ENCODE results near the gene SHMT2. TPM values are rescaled to one million over a fixed set of nuclear protein-coding genes. Genes with fewer than 3 reads are reported as not detected.

SHMT2 gene
- total RNA-seq, 1 donor from 2014 or later, result 268 TPM

DNA sequence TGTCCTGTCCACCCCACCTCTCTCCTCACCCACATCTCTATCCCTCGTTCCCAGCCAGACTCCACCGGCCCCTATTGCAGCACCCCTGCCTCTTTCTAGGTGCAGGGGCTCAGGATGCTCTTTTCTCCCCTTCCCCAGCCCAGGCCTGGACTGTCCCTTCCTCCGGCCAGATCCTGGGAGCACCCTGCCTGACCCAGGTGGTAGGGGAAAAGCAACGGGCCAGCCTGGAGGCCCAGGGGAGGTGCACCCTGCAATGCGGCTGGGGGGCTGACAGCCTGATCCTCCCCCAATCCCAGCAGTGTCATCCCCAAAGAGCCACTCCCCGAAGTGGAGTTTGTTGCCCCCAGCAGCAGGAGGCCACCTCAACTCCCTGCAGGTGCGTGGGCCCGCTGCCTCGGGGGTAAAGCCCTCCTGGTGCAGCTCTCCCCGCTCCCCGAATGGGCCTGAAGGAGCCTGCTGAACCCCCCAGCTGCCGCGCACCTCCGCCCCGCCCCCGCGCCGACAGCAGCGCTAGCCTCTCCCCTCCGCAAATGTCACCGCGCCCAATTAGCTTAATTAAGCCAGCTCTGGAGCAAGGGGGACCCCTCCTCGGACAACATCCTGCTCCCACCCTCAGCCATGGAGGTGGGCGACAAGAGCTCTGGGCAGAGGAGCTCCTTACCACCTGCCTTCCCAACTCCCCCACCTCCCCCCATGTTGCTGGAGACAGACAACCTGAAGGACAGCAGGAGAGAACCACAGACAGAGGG is 8.2 kb upstream of the SHMT2 start:
- peaks cover 69% of the 10 kb centered on the region for H3K4me1 Mint-ChIP-seq
- POLR2A ChIA-PET, result interaction anchor here (1.1 to 10.6 kb wide), 2 partner anchors 8 to 18 kb away, joined by 4 to 268 read pairs; partner anchors contain the start of gene SHMT2
- intact Hi-C loops (cut with micrococcal nuclease), result loop anchor here (10.0 kb wide), 1 partner anchor 403 kb away; no protein-coding TSS in a partner anchor

GRCh38 chr12:57222286-57223190 is 7.0 kb upstream of the SHMT2 start:
- no peak for TF ChIP-seq CTCF (IDR thresholded peaks at IDR 0.05)
- Mint-ChIP-seq H3K4me1 (peaks cover 74% of the 10 kb centered on the region), H3K4me3 (no peak overlapping the region), H3K9me3 (no peaks in the 10 kb centered on the region), H3K27me3 (peaks cover 47% of the 10 kb centered on the region), H3K36me3 (ENCODE audit: low read depth) (no peaks in the 10 kb centered on the region), H3K27ac (no peak overlapping the region)
- ATAC-seq (ENCODE audit: low read depth), result no peak
- DNase-seq, result no peak
- POLR2A ChIA-PET, result interaction anchor here (1.1 to 10.6 kb wide), 2 partner anchors 7 to 17 kb away, joined by 4 to 268 read pairs; partner anchors contain the start of gene SHMT2
- intact Hi-C loops (cut with micrococcal nuclease), result loop anchor here (10.0 kb wide), 1 partner anchor 402 kb away; no protein-coding TSS in a partner anchor
- CTCF ChIA-PET, result interaction anchor here (1.0 to 7.2 kb wide), 4 partner anchors 7 to 17 kb away, joined by 3 to 113 read pairs (median 8); partner anchors contain the start of gene SHMT2

More for the DNA sequence above, 8.2 kb upstream of the SHMT2 start:
- peaks cover 51% of the 10 kb centered on the region for H3K27me3 Mint-ChIP-seq
- H3K9me3 Mint-ChIP-seq, result no peaks in the 10 kb centered on the region
- no peak overlapping the region for H3K27ac Mint-ChIP-seq
- no peaks in the 10 kb centered on the region for H3K36me3 Mint-ChIP-seq (ENCODE audit: low read depth)
- CTCF ChIA-PET, result interaction anchor here (0.9 to 7.2 kb wide), 3 partner anchors 8 to 18 kb away, joined by 3 to 113 read pairs (median 3); partner anchors contain the start of gene SHMT2
- ATAC-seq (ENCODE audit: low read depth), result no peak
- no peak overlapping the region for H3K4me3 Mint-ChIP-seq
- TF ChIP-seq CTCF (IDR thresholded peaks at IDR 0.05), result no peak
- no peak for DNase-seq

GRCh38 chr12:57223191-57224165 is 6.0 kb upstream of the SHMT2 start:
- Mint-ChIP-seq H3K4me1 (peaks cover 69% of the 10 kb centered on the region), H3K4me3 (no peak overlapping the region), H3K36me3 (ENCODE audit: low read depth) (no peaks in the 10 kb centered on the region), H3K27me3 (peaks cover 46% of the 10 kb centered on the region), H3K27ac (peak overlapping the region; percentile 54), H3K9me3 (no peaks in the 10 kb centered on the region)
- ChIA-PET POLR2A (interaction anchor here (10.6 kb wide), 1 partner anchor 16 kb away, joined by 268 read pairs; a partner anchor contains a TSS), CTCF (interaction anchor here (1.0 to 7.2 kb wide), 3 partner anchors 9 to 16 kb away, joined by 3 to 113 read pairs (median 14); a partner anchor contains a TSS)
- TF ChIP-seq CTCF (IDR thresholded peaks at IDR 0.05), result no peak
- DNase-seq (no peak), ATAC-seq (ENCODE audit: low read depth) (peak; percentile 10)
- intact Hi-C loops (cut with micrococcal nuclease), result loop anchor here (10.0 kb wide), 1 partner anchor 401 kb away; no protein-coding TSS in a partner anchor

DNA sequence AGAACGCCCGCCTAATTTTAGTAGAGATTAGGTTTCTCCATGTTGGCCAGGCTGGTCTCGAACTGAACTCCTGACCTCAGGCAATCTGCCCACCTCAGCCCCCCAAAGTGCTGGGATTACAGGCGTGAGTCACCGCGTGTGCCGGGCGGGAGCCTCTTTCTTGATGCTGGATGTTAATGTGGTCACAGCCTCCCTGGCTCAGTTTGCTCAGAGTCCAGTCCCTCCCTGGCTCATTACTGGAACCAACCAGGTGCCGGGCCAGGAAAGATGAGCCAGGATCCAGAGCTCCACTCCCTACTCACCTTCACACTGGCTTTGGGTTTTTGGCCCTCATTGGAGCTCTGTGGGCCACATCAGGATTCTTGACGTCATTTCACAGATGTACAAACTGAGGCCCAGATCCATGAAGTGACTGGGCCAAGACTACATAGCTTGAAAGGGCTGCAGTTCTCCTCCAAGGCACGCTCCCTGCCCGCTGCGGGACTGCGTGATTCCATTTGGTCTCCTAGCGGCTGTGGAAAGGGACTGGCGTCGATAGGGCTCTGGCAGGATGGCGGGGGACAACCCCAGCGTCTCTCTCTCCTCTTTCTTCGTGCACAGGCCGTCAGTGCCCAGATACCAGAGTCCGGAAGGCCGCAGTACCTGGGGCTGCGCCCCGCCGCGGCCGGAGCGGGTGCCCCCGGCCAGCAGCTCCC is 5.1 kb upstream of the SHMT2 start:
- H3K36me3 Mint-ChIP-seq (ENCODE audit: low read depth), result peaks cover 2% of the 10 kb centered on the region
- intact Hi-C loops (cut with micrococcal nuclease), result loop anchor here (10.0 kb wide), 1 partner anchor 400 kb away; no protein-coding TSS in a partner anchor
- DNase-seq, result no peak
- H3K27ac Mint-ChIP-seq, result no peak overlapping the region
- CTCF ChIA-PET, result interaction anchor here (0.8 to 7.2 kb wide), 3 partner anchors 10 to 113 kb away, joined by 3 to 113 read pairs (median 14); partner anchors contain the start of gene STAT6
- H3K27me3 Mint-ChIP-seq, result peaks cover 38% of the 10 kb centered on the region
- POLR2A ChIA-PET, result interaction anchor here (0.9 to 10.6 kb wide), 3 partner anchors 9 to 499 kb away, joined by 3 to 268 read pairs (median 3); partner anchors contain the start of gene NACA
- no peak overlapping the region for H3K4me3 Mint-ChIP-seq
- no peak for TF ChIP-seq CTCF (IDR thresholded peaks at IDR 0.05)
- H3K4me1 Mint-ChIP-seq, result peaks cover 71% of the 10 kb centered on the region
- no peaks in the 10 kb centered on the region for H3K9me3 Mint-ChIP-seq
- ATAC-seq (ENCODE audit: low read depth), result no peak
